PFSK-1 (cell line): ENCODE data around the gene CCDC74B.
"Not testable (repeated sequence)": the region's sequence is repeated elsewhere in the genome, so short reads cannot be mapped to it uniquely, and the experiment has no call there.

Source experiments
- POLR2AphosphoS5 ChIP-seq: IDR thresholded peaks from 2 replicates; pipeline ENCODE4 v1.6.1; 2012; ENCODE audit warnings: low read depth, mild to moderate bottlenecking, control low read depth, low read length, moderate library complexity
- REST ChIP-seq, 2 experiments: IDR thresholded peaks; 2 replicates each; pipeline versions ENCODE4 v1.6.1 to v1.8.0; 2011 to 2012; ENCODE audit warnings: low read depth in 2 of 2, low read length in 2 of 2, control low read depth in 1 of 2, inconsistent platforms in 1 of 2, mild to moderate bottlenecking in 1 of 2, moderate library complexity in 1 of 2; ENCODE audit not compliant: insufficient read depth in 1 of 2
- SIN3A ChIP-seq: IDR thresholded peaks from 2 replicates; pipeline ENCODE4 v1.6.1; 2012; ENCODE audit warnings: mild to moderate bottlenecking, low read length, moderate library complexity, borderline replicate concordance; ENCODE audit not compliant: insufficient read depth

CCDC74B gene

GRCh38 chr2:130135692-130136541 lies 9.0 kb downstream of the CCDC74B start:
- TF ChIP-seq POLR2AphosphoS5 (no peak), REST (IDR thresholded peaks at IDR 0.05; ENCODE audit: insufficient read depth in 1 of 2, low read depth in 2 of 2, low read length in 2 of 2) (no peak)

DNA sequence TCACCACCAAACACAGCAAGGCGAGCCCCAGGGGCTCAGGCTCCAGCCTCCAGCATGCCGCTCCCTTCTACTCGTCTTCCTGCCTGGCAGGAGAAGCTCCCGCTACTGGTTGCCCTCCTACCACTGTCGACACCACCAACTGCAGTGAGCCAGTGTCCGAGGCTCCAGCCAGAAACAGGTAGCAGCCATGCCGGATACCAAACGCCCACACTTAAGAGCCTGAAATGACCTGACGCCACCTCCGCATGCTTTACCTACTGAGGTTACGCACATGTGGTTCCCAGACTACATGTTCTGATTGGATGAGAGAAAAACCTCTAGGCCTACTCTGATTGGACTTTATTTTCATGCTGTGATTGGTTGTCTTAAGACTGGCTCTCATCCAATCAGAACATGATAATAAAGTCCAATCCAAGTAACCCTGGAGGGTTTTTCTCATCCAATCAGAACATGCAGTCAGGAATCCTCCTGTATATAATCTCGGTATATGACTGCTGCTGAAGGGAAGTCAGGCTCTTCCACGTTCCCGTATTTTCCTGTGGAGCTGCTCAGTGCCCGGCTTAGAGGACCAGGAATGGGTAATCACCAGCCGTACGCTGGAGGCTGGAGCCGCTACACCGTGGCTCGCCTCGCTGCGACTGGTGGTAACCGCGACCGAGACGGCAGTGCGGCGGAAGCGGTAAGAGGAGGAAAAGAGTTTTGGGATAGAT lies 15.6 kb downstream of the CCDC74B start, which contains the start of gene POTEF:
POTEF (minus strand) TSS at position 103 of the 710 bp plus-strand sequence. CDS start 8,707 bp downstream, outside the sequence.
- TF ChIP-seq REST (IDR thresholded peaks at IDR 0.05; ENCODE audit: insufficient read depth in 1 of 2, low read depth in 2 of 2, low read length in 2 of 2); POLR2AphosphoS5; SIN3A: not testable (repeated sequence)
